B cell (primary cell): Measurements from ENCODE around the gene TCIRG1. TPM values are rescaled to one million over a fixed set of nuclear protein-coding genes. Genes with fewer than 3 reads are reported as not detected.

ENCODE experiments used
- ATAC-seq: fragments of 200-7000 bp; cut with Tn5 transposase; one replicate; pipeline ENCODE4 v1.10.0; 2021; ENCODE audit warnings: low read depth, mild to moderate bottlenecking, moderate number of reproducible peaks, moderate library complexity
- CTCF ChIA-PET: fragments of 350-600 bp; sonication (Branson Sonifier 250); formaldehyde crosslinking; loops from one replicate; lab custom pipeline; 2021; ENCODE audit warnings: antibody characterized with exemption, inconsistent platforms; lab: Charles Lee
- POLR2A ChIA-PET: fragments of 350-600 bp; sonication (Branson Sonifier 250); formaldehyde crosslinking; loops from one replicate; lab custom pipeline; 2021; ENCODE audit warnings: antibody characterized with exemption; lab: Charles Lee
- DNase-seq: peaks from one replicate; pipeline ENCODE4 v3.0.0; 2013
- H2AFZ ChIP-seq: 2 replicates; pipeline ENCODE4 v1.6.1; 2012; ENCODE audit warnings: mild to moderate bottlenecking, low read depth, low read length; ENCODE audit not compliant: insufficient read depth, poor library complexity, severe bottlenecking
- H3K27ac ChIP-seq, 2 donors: 1 replicate in 1 of 2; 2 replicates in 1 of 2; pipeline ENCODE4 v1.5.1; 2012 to 2013; ENCODE audit warnings: low read length in 2 of 2, mild to moderate bottlenecking in 2 of 2, moderate library complexity in 1 of 2
- H3K27me3 ChIP-seq, 4 experiments: fragments of 200-600 bp in 1 of 4; sonication (generic) in 1 of 4; replicated peaks in 1 of 4; 1 replicate in 2 of 4; 2 replicates in 2 of 4; pipeline versions ENCODE4 v1.6.1 to v1.7.0; 2013 to 2016; ENCODE audit warnings: low read length in 3 of 4, mild to moderate bottlenecking in 2 of 4, mixed read lengths in 1 of 4, moderate library complexity in 1 of 4; ENCODE audit not compliant: insufficient read depth in 4 of 4, control insufficient read depth in 3 of 4; ENCODE audit errors: control extremely low read depth in 1 of 4
- H3K36me3 ChIP-seq, 2 experiments: replicated peaks in 1 of 2; 1 replicate in 1 of 2; 2 replicates in 1 of 2; pipeline versions ENCODE4 v1.6.1 to v1.7.1; 2013; ENCODE audit warnings: low read length in 1 of 2; ENCODE audit not compliant: insufficient read depth in 2 of 2, control insufficient read depth in 1 of 2; ENCODE audit errors: control extremely low read depth in 1 of 2, extremely low read depth in 1 of 2
- H3K4me1 ChIP-seq, 2 donors: fragments of 200-600 bp in 1 of 2; sonication (generic) in 1 of 2; 1 replicate in 1 of 2; 2 replicates in 1 of 2; pipeline versions ENCODE4 v1.5.1 to v1.6.1; 2013 to 2017; ENCODE audit warnings: low read length in 2 of 2; ENCODE audit not compliant: control insufficient read depth in 2 of 2, insufficient read depth in 2 of 2
- H3K4me2 ChIP-seq: replicated peaks from 2 replicates; pipeline ENCODE3; 2012; ENCODE audit warnings: mild to moderate bottlenecking, low read depth, low read length; ENCODE audit not compliant: poor library complexity, severe bottlenecking
- H3K4me3 ChIP-seq, 5 experiments: fragments of 200-600 bp in 1 of 5; sonication (generic) in 1 of 5; 1 replicate in 3 of 5; 2 replicates in 2 of 5; pipeline versions ENCODE4 v1.5.1 to v1.7.0; 2011 to 2016; ENCODE audit warnings: low read length in 4 of 5, mild to moderate bottlenecking in 4 of 5, low read depth in 2 of 5, control low read depth in 1 of 5, moderate library complexity in 1 of 5; ENCODE audit not compliant: insufficient read depth in 1 of 5; ENCODE audit errors: control extremely low read depth in 1 of 5, extremely low read depth in 1 of 5
- H3K79me2 ChIP-seq: fragments of 200-600 bp; sonication (generic); one replicate; pipeline ENCODE4 v1.6.0; 2016; ENCODE audit warnings: low read length; ENCODE audit not compliant: control insufficient read depth, insufficient read depth
- H3K9ac ChIP-seq: fragments of 200-600 bp; sonication (generic); 2 replicates; pipeline ENCODE4 v1.6.1; 2017; ENCODE audit warnings: mild to moderate bottlenecking, low read length, moderate library complexity
- H3K9me3 ChIP-seq, 3 donors: one replicate each; pipeline versions ENCODE4 v1.6.1 to v1.7.1; 2013; ENCODE audit warnings: low read length in 2 of 3; ENCODE audit not compliant: control insufficient read depth in 2 of 3, insufficient read depth in 1 of 3; ENCODE audit errors: control extremely low read depth in 1 of 3
- H4K20me1 ChIP-seq: 2 replicates; pipeline ENCODE4 v1.6.0; 2012; ENCODE audit warnings: mild to moderate bottlenecking, low read length; ENCODE audit not compliant: insufficient read depth, control insufficient read depth, poor library complexity, severe bottlenecking
- H3K27ac Mint-ChIP-seq: one replicate; pipeline ENCODE4 v1.8.0; 2021; ENCODE audit warnings: mixed read lengths
- H3K27me3 Mint-ChIP-seq: one replicate; pipeline ENCODE4 v1.8.0; 2021; ENCODE audit warnings: mixed read lengths
- H3K4me1 Mint-ChIP-seq: one replicate; pipeline ENCODE4 v1.8.0; 2021; ENCODE audit warnings: mixed read lengths
- H3K4me3 Mint-ChIP-seq: one replicate; pipeline ENCODE4 v1.8.0; 2021; ENCODE audit warnings: mixed read lengths
- H3K9me3 Mint-ChIP-seq: one replicate; pipeline ENCODE4 v1.8.0; 2022; ENCODE audit warnings: mixed read lengths; ENCODE audit not compliant: insufficient read depth
- EZH2 ChIP-seq: IDR thresholded peaks from 2 replicates; pipeline ENCODE4 v1.6.1; 2012; ENCODE audit warnings: borderline replicate concordance, low read depth, mild to moderate bottlenecking, moderate library complexity, low read length; ENCODE audit not compliant: insufficient read depth, poor library complexity, severe bottlenecking
- WGBS: methylation state at CpG from one replicate; pipeline ENCODE4 v1.1.5; 2013; ENCODE audit warnings: missing lambda C conversion rate; ENCODE audit not compliant: insufficient coverage; 5-methylcytosine and 5-hydroxymethylcytosine counted together
- intact Hi-C: fragments of 100-400 bp; cut with micrococcal nuclease; formaldehyde crosslinking; loops from one replicate; pipeline ENCODE4 v1.10.0; 2022
- polyA plus RNA-seq: library from polyadenylated mRNA; depleted of rRNA; stranded (reverse); fragments of >200 nt; gene quantifications from 2 replicates; pipeline ENCODE4 v1.2.3, GENCODE V29; 2012
- total RNA-seq, 2 donors: library from RNA; stranded (reverse); fragments of 120-200 nt in 1 of 2; gene quantifications; 1 replicate in 1 of 2; 2 replicates in 1 of 2; pipeline versions ENCODE4 v1.2.3 to v1.2.4, GENCODE V29; 2013 to 2022
- TF ChIP-seq, protein P1 (sequence below): fragments of 200-600 bp; IDR thresholded peaks from one replicate; pipeline ENCODE4 v1.8.0; 2022; ENCODE audit warnings: antibody characterized with exemption, mild to moderate bottlenecking

Gene TCIRG1
- total and polyA plus RNA-seq, 2 donors (not counting 1 experiment from before 2014, with no cell fraction given), result 305 to 725 TPM

DNA sequence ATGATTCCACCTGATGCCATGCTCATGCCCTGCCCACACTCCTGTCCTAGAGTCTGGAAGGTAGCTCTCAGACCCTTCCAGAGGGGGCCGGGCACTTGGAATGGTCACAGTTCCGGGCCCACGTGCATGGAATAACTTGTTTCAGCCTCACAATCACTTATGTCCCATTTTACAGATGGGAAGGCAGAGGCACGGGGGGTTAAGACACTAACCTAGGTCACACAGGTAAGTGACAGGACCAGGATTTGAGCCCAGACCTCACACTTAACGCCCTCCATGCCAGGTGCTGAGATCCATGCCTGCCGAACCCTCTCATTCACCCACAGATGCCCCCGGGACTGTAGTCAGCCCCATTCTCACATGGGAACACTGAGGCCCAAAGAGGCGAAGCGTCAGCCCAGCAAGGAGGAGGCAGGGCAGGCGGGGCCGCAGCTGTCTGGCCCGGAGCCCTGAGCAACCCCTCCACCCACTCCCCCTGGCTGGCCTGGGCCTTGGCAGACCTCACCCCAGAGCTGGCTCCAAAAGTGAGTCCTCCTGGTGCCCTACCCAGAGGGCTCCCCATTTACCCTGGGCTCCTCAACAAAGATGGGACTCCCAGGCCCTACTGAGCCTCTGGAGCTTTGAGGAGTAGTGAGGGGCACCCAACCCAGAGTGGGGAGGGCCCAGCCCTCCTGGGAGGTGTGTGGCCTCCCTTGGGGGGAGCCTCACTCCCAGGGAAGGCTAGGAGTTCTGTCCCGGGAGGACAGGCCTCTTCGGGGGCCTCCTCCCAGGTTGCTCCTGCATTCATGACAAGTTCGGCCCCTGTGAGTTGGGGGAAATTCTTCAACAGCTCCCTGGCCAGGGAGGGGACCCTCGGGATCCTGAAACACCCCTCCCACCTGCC lies 31.1 kb upstream of the TCIRG1 start:
- peak overlapping the region; percentile 46 to 51 for H3K27ac ChIP-seq
- peaks cover 47% of the 10 kb centered on the region for H4K20me1 ChIP-seq
- intact Hi-C loops, result loop anchor here (5.0 to 10.0 kb wide), 2 partner anchors 265 to 437 kb away; partner anchors contain the start of gene C11orf24
- no peaks in the 10 kb centered on the region for H3K27me3 ChIP-seq
- ChIA-PET CTCF (interaction anchor here (0.9 to 4.9 kb wide), 8 partner anchors 13 to 364 kb away, joined by 3 to 72 read pairs (median 6); no protein-coding TSS in a partner anchor), POLR2A (interaction anchor here (0.7 to 0.9 kb wide), 2 partner anchors 31 to 208 kb away, joined by 3 read pairs; partner anchors contain the start of gene TCIRG1)
- Mint-ChIP-seq H3K9me3 (no peaks in the 10 kb centered on the region), H3K27me3 (no peaks in the 10 kb centered on the region), H3K4me3 (peak overlapping the region; percentile 29), H3K4me1 (peaks cover 57% of the 10 kb centered on the region), H3K27ac (peak overlapping the region; percentile 15)
- WGBS, result 90% methylated on average over 15 of the region's 16 CpGs
- H3K4me1 ChIP-seq, result peaks cover 56 to 71% of the 10 kb centered on the region in 2 donors
- H2AFZ ChIP-seq, result no peak overlapping the region
- H3K4me2 ChIP-seq, result peak overlapping the region; percentile 74
- ATAC-seq, result no peak
- no peak overlapping the region for H3K4me3 ChIP-seq
- H3K79me2 ChIP-seq, result peaks cover 39% of the 10 kb centered on the region
- DNase-seq, result no peak
- no peaks in the 10 kb centered on the region for H3K36me3 ChIP-seq
- H3K9me3 ChIP-seq, result no peaks in the 10 kb centered on the region
- no peak for TF ChIP-seq EZH2
- TF ChIP-seq, protein P1, sequence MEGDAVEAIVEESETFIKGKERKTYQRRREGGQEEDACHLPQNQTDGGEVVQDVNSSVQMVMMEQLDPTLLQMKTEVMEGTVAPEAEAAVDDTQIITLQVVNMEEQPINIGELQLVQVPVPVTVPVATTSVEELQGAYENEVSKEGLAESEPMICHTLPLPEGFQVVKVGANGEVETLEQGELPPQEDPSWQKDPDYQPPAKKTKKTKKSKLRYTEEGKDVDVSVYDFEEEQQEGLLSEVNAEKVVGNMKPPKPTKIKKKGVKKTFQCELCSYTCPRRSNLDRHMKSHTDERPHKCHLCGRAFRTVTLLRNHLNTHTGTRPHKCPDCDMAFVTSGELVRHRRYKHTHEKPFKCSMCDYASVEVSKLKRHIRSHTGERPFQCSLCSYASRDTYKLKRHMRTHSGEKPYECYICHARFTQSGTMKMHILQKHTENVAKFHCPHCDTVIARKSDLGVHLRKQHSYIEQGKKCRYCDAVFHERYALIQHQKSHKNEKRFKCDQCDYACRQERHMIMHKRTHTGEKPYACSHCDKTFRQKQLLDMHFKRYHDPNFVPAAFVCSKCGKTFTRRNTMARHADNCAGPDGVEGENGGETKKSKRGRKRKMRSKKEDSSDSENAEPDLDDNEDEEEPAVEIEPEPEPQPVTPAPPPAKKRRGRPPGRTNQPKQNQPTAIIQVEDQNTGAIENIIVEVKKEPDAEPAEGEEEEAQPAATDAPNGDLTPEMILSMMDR, result no peak
- H3K9ac ChIP-seq, result no peak overlapping the region
